RCC 7860 (cell line): ENCODE measurements around the gene ASXL3.

Source experiments
- DNase-seq: peaks from one replicate; pipeline ENCODE4 v3.0.0-alpha.2; 2015; ENCODE audit warnings: low spot score
- FAIRE-seq: peaks from 2 replicates; lab custom pipeline; 2012; peaks lifted over from hg19 to GRCh38; lab: Jason Lieb, UNC

ASXL3 gene

DNA sequence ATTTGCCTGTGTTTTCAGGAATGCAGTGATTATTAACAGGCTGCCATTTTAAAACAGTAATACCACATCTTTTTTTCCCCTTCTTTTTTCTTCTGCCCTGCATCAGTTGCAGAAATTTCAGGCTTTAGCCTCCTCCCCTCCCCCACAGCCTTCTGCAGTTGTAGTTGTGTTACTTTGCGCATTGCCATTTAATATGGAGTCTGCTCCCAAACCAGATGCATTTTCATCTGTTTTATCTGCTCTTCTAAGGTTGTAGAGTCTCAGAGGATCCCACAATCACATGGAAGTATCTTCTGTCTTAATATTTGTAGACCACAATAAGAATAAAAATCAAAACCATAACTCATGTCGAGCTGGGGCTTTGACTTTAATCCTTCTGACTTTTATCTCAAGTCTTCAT lies 3.8 kb downstream of the ASXL3 start:
- DNase-seq (no peak), FAIRE-seq (no peak)

DNA sequence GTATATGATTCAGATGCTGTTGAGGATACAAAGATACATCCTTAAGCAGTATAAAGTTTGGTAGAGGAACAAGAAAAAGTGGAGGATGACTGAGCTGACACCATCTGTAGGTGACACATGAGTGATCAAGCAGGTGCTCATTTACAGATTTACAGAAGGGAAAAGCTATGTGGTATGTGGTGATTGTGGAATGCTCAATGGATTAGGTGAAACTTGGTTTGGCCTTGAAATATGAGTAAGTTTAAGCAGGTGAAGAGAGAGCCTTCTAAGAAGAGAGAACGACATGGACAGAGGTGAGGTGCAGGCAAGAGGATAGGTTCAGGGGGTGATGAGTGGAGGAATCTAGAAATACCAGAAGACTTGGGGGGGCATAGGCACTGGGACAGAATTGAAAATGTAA lies 5.9 kb downstream of the ASXL3 start:
- DNase-seq (no peak), FAIRE-seq (no peak)

DNA sequence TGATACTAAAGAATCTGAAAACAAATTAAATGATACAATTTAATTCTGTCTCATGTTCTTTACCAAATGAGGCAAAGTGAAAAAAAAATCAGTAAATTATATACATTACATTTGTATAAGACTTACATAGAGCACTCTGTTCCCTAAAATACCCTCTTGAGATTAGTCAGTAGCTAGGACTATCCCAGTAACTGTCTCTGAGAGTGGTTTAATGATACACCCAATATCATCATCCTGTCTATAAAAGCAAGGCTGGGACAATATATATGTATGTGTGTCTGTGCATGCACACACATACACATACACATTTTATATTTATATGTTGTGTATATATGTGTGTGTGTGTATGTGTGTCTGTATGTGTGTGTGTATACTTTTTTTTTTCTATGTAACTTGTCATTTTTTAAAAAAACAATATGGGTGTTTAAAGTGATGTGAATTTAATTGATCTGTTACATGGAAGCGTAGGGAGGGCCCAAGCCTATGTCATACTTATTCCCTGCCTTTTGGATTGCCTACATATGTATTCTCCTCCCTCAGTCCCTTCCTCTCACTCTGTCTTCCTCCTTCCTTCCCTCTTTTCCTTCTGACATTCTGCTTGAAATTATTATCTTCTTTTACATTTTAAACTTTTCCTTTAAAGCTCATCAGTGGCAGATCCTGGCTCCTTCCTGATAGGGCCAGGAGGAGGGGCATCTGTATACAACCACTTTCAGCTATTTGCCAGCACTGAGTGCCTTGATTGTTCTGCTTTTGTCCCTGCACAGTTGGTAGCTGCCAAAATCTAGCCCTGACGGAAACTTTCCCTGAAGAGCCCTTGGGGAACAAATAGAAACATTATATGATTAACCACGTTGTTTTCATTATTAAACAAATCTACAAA lies 6.8 kb downstream of the ASXL3 start:
- FAIRE-seq (no peak), DNase-seq (no peak)

DNA sequence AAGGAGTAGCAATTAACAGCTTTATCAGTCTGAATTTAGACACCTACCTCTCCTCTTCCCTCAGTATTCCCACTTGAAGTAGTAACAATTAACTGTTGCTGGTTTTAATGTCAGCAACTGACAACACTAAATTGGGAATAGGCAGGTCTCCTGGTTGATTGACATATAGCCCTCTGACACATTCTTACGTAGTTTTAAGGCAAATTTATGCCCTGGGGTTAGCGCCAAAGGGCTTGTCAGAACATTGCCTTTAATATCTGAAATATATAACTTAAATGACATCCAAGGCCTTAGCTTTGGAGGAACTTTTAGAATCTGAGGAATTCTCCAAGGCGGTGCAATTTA lies 7.4 kb downstream of the ASXL3 start:
- FAIRE-seq (no peak), DNase-seq (no peak)

DNA sequence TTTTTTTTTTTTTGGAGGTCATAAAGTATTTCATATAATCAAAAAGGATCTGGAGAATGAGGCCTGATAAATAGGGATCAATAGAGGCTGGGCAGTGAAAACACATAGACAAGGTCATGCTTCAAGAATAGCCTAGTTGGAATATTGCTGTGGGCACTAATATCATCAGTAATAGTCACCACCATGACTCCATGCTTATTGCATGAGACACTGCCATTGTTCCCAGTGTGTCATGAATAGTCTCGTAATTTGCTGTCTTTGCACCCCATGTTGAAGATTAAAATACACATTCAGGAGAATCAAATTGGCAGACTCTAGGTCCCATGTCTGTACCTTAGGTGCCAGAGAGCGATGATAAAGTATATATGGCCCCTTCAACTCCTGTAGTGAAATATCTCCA lies 10.3 kb downstream of the ASXL3 start:
- FAIRE-seq (no peak), DNase-seq (no peak)

DNA sequence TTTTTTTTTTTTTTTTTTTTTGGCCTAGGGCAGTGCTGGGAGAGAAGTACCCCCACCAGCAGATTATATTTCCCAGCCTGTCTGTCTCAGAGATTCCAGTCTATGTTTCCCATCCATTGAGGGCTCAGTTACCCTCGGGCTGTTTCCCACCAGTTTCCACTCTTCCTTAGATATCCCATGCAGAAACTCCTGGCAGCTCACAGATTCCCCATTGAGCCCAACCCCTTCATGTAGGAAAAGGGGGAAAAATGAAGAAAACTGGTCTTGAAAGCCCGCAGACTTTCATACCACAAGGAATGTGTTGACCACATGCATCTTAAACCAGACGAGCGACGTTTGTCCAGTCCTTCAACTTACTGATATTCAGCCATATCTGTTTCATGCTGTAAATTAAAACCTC lies 15.2 kb downstream of the ASXL3 start:
- DNase-seq = no peak
- FAIRE-seq = no peak

DNA sequence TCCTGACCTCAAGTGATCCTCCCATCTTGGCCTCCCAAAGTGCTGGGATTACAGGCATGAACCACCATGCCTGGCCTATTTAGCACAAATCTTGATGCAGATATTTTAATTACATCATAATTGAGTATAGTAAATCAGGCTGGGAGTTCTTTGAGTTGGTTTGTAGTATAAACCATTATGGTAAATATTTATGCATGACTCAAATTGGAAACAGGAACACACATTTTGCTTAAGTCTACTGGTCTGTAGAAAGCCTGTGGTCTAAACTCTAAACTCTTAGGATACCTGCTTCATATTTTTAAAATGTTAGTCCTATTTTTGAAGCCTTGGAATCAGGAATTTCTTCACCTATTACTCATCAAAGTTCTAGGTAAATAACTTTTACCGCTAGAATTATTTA lies 16.8 kb downstream of the ASXL3 start:
- DNase-seq = no peak
- no peak for FAIRE-seq

DNA sequence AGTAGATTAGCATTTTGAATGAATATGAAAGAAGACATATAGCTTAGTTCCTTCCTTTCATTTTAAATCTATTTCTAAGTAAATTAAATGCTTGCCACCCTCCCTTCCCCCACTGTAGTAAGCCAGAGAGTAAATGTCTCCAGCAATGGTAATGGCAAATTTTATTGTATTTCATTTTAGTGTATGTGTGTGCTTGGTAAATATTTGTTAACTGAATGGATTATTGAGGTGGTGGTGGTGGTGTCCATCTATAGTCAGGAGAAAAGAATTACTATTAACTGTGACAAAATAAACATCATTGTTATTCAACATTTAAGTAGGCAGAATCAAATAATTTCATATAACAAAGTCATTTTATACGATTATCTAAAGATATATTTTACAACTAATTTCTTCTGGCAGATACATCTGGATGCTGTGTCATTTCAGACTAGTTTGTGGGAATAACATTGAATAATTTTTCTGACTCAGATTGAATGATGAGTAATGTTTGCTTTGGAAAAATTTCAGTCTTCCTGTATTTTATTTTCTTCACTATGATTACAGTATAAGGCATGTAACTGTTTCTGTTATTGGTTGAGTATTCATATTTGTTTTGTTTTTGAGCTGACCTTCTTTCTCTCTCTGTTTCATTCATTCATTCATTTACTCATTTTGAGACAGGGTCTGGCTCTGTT lies 18.3 kb downstream of the ASXL3 start:
- no peak for FAIRE-seq
- DNase-seq = no peak

DNA sequence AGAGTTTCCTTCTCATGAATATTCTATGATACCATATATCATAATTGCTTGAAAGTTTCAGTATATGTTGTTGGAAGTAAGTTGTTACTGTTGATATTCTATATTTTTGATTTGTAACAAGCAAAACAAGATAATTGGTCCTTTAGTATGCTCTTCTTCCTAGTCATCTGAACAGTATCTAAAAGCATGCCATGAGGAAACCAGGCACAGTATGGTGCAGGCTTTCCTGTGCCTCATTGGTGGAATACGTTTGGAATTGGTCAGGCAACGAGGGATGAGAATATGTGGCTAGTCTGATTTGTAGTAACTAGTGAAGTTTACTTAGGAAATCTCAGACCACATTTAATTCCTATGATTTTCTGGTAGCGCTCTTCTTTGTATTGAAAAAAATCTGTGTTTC lies 22.8 kb downstream of the ASXL3 start:
- no peak for FAIRE-seq
- no peak for DNase-seq

DNA sequence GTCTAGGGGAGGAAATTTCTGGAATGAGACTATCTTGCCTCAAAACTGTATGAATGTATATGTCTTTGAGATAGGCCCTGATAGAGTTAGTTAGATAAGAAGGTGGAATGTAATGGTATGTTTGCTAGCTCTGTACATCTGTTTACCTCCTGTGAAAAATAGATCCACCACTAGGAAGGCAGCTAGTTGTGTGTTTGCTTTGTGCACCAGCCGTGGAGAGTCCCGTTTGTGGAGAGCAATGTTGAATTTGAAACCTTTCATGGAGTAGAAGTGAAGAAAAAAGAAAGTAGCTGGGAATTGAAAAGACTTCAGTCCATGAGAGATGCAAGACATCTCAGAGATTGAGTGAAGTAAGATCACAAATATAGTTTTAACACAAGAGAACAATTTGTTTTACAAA lies 25.4 kb downstream of the ASXL3 start:
- FAIRE-seq (no peak), DNase-seq (no peak)

DNA sequence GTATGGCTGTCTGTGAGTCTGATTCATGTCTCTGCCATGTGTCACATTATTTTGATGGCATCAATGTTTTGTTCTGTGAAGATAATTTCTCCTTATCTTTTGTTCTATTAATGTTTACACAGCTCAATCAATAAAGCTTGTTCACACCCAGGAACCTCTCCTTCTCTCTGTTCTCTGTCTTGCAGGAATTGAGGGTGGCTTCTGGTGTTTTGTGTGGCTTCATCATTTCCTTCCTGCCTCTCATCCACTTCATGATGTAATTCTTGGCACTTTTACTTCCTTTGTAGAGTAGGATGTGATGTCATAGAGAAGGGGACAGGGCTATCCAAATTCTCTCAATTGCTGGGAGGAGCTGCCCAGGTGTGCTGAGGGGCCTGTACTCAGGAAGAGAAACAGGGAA lies 27.2 kb downstream of the ASXL3 start:
- FAIRE-seq (no peak), DNase-seq (no peak)

DNA sequence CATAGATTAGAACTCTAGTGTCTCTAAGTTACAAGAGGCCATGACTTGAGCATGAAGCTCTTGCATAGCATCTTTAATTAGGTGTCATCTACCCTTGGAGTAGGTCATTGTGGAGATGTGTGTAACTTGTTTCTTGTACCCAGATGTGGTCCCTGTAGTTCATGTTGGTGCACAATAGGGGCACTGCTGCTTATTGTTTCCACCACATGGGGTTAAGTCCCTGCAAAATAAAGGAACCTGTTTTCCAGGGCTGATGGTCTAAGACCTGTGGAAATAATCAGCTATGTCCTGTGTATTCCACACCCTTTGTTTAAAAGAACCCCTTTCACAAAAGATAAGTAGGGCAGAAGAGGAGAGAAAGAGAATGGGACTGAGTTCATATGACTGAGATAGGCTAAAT lies 28.6 kb downstream of the ASXL3 start:
- DNase-seq (no peak), FAIRE-seq (no peak)

DNA sequence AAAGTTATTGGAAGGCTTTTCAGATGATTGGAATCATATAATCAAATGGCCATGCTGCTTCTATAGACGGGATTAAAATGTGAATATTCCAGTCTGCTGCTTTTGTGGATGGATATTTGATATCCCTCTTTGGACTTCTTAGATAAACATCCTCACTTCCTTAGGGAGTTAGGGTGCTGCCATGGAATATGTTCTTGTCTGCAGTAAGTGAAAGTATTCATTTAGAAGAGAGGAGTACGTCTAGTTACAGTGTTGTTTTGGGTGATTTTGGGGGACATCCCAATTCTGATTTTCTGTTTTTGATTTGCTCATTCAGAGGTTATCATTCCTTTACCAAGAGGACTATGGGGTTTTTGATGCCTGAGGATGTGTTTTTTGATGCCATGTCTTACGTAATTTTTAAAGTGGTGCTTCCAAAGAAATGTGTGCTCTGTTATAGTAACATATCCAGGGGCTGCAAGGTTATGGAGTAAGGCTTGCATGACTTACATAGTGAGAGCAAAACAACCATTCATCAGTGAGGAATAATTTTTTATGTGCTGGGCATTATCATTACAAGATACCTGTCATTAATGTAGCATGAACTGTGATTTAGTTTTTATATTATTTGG lies 33.6 kb downstream of the ASXL3 start:
- no peak for FAIRE-seq
- no peak for DNase-seq

DNA sequence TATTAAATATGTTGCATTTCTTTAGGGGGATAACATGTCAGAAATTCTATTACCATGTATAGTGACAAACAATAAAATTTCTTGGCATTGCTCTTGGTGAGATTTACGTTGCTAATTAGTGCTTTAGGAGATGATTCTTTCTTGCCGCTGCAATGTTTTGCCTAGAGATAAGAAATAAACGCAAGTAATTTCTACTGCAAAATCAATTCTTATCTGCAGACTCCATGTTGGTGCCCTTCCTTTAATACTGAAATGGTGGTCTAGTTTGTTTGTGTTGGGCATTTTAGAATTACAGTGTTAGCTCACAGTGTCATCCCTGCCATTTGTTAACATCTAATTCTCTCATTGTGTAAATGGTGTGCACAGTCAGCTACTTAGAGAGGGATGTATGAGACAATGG lies 34.6 kb downstream of the ASXL3 start:
- DNase-seq = no peak
- FAIRE-seq = no peak

DNA sequence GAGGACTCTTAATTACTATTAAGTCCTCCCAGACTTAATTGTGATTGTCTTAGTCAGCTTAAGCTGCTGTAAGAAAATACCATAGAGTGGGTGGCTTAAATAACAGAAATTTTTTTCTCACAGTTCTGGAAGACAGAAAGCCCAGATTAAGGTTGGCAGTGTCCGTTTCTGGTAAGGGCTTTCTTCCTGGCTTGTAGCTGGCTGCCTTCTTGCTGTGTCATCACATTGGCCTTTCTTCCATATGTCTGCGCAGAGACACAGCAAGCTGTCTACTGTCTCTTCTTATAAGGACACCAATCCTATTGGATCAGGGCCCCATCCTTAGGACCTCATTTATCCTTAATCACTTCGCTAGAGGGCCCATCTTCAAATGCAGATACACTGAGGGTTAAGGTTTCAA lies 38.5 kb downstream of the ASXL3 start:
- DNase-seq (no peak), FAIRE-seq (no peak)

DNA sequence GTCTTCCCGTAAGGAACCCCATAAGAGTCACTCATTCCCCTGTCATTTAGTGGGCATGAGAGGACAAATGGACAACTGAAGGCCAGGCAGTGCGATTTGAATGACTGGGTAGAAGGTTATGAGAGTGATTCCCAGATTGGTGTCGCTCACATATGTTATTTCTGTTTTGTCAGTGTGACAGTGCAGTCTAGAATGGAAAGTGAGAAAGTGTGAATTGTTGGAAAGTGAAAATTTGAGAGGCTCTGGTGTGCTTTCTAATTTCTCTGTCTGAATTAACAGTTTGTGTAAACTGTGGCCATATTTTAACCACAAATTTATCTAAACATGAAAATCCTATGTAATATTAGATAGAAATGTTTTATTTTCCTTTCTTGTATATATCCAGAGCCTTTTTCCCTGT lies 49.1 kb downstream of the ASXL3 start:
- no peak for FAIRE-seq
- DNase-seq = no peak

DNA sequence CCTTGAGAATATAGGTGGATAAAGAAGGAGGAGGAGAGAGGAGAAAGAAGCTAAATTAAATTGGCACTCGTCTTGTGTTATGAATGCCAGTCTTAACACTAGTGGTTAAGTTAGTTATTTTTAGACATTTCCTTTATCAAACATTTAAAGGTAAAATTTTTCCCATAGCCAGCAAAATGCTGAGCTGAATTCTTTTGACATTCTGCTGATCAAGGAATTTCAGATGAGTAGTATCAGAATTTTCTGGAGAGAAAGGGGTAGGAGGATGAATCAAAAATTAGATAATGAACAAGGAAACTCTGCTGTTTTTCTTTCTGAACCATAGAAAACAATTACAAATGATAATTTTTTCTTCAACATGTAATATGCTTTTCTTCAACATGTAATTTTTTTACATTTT lies 52.5 kb downstream of the ASXL3 start:
- FAIRE-seq = no peak
- DNase-seq = no peak

DNA sequence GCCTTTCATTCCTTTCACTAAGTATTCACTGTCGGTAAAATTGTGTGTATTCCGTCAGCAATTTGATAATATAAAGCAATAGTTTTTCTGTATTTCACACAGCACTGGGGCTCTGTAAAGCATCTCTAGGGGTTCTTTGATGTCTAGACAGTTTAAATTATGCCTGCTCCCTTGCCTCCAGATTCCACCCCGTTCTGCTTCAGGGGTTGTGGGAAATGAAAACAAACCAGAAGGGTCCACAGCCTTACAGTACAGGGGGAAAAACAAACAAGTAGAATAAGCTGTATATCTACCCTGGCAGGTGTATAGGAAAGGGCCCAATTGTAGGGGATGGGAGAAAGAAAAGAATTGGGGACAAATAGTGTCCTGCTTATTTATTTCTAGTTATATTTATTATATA lies 63.1 kb downstream of the ASXL3 start:
- DNase-seq = no peak
- no peak for FAIRE-seq

DNA sequence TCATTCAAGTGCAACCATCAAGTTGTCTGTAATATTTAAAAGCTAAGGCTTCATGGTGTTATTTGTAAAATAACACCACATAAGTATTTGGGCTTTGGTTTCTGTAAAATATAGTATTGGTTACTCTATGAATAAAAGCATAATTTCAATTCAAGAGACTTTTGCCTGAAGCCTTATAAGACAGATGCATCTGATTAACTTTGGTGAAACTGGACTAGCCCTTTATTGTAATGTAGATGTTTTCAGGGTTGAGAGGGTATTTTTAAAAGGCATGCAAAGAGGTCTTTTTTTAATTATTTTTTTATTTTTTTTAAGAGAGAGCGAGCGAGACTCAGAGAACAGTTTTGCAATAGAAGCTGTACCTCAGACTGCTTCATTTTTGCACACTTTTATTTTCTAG lies 66.5 kb downstream of the ASXL3 start:
- FAIRE-seq = no peak
- DNase-seq = no peak

DNA sequence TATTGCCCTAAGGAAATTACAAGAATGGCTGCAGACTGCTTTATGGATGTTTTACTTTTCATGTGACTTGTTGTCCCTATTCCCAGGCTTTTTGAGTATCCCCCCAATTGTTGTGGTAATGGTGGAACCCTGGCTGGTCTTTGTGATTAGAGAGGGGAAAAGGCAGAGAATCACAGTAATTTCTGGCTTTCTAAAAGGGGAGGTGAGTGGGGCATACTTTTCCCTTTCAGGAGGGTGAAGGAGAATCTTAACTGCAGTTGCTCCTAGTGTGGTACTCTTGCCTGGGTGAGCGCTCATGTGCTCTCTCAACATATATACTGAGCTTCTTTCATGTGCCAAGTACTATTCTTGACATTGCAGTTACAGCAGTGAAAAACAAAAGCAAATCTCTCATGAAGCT lies 69.3 kb downstream of the ASXL3 start:
- no peak for FAIRE-seq

DNA sequence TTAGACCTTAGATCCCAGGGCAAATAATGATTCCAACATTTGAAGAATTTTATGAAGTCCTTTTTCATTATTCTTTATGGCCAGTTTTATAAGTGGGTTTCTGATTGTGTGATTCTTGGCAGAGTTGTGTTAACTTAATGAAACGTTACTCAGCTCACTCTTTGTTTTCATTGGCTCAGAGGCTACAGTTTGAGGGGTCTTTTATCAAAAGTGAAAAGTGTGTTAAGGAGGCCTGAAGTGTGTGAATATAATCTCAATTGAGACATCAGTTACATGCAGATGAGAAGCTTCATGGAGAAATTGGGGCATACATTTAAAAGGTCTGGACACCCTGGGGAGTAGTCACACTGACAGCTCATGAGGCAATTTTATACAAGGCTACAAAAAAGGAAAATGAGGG lies 74.6 kb downstream of the ASXL3 start:
- FAIRE-seq (no peak), DNase-seq (no peak)

More for the DNA sequence above, 69.3 kb downstream of the ASXL3 start:
- no peak for DNase-seq

DNA sequence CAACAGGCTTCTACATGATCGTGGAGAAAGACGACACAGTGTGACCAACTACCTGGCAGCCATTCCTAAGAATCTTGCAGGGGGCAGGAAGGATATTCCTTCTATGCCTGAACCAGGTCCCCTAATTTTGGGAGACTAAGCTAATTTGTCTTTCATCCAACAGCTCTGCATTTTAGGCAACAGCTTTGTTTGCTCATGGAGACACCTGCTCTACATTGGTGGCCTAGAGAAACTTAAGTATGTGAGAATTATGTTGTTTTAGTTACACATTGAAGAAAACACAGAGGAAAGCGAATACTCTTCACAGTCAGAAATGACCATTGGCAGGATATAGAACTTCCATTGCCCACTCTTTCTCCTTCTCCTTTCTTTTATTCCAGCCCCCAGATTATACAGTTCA lies 75.2 kb downstream of the ASXL3 start:
- no peak for FAIRE-seq
- no peak for DNase-seq
